Transverse colon (tissue), 4 donors: Measurements from ENCODE around the gene ATP13A4. TPM values are rescaled to one million over a fixed set of nuclear protein-coding genes. Genes with fewer than 3 reads are reported as not detected.
"Not testable (repeated sequence)": the region's sequence is repeated elsewhere in the genome, so short reads cannot be mapped to it uniquely, and the experiment has no call there.

Source experiments
- DNase-seq: peaks from one replicate; pipeline ENCODE4 v3.0.0-alpha.2; 2019
- H3K27ac ChIP-seq, 4 donors: fragments of 200-600 bp; sonication (generic); 2 replicates each; pipeline ENCODE4 v1.5.1; 2016 to 2018; ENCODE audit warnings: inconsistent platforms in 4 of 4
- H3K27me3 ChIP-seq: fragments of 200-600 bp; sonication (generic); 2 replicates; pipeline ENCODE4 v1.5.1; 2017; ENCODE audit warnings: inconsistent platforms
- H3K36me3 ChIP-seq, 4 donors: fragments of 200-600 bp; sonication (generic); 2 replicates each; pipeline ENCODE4 v1.5.1; 2017 to 2019; ENCODE audit warnings: inconsistent platforms in 4 of 4
- H3K4me1 ChIP-seq, 4 donors: fragments of 200-600 bp; sonication (generic); 2 replicates each; pipeline ENCODE4 v1.5.1; 2017 to 2020; ENCODE audit warnings: inconsistent platforms in 4 of 4
- H3K4me3 ChIP-seq, 4 donors: fragments of 200-600 bp; sonication (generic); 1 replicate in 1 of 4; 2 replicates in 3 of 4; pipeline versions ENCODE4 v1.5.1 to v1.6.1; 2017 to 2019; ENCODE audit warnings: inconsistent platforms in 4 of 4
- H3K9me3 ChIP-seq, 2 donors: fragments of 200-600 bp; sonication (generic); 2 replicates each; pipeline ENCODE4 v1.5.1; 2017 to 2019; ENCODE audit warnings: inconsistent platforms in 2 of 2
- CTCF ChIP-seq, 5 experiments: fragments of 200-600 bp in 3 of 5; fragments of 450-650 bp in 2 of 5; sonication (generic) in 3 of 5; IDR thresholded peaks; 1 replicate in 2 of 5; 2 replicates in 3 of 5; pipeline ENCODE4 v1.5.1; 2016 to 2017; ENCODE audit warnings: antibody characterized with exemption in 5 of 5, inconsistent platforms in 3 of 5, mild to moderate bottlenecking in 2 of 5, moderate library complexity in 1 of 5
- EP300 ChIP-seq: sonication (generic); formaldehyde crosslinking; IDR thresholded peaks from one replicate; pipeline ENCODE4 v1.6.1; 2017; ENCODE audit warnings: antibody characterized with exemption, low read depth
- POLR2A ChIP-seq: fragments of 450-650 bp; IDR thresholded peaks from one replicate; pipeline ENCODE4 v1.6.1; 2016; ENCODE audit warnings: antibody characterized with exemption, mild to moderate bottlenecking, moderate library complexity
- POLR2AphosphoS5 ChIP-seq, 3 donors: sonication (generic); formaldehyde crosslinking; IDR thresholded peaks; one replicate each; pipeline ENCODE4 v1.6.1; 2016; ENCODE audit warnings: antibody characterized with exemption in 3 of 3
- WGBS, 2 donors: methylation state at CpG; one replicate each; pipeline ENCODE4 v1.1.5; 2018; ENCODE audit warnings: low coverage in 1 of 2; 5-methylcytosine and 5-hydroxymethylcytosine counted together
- in situ Hi-C, 4 donors: fragments of 200-750 bp; cut with MboI; loops; one replicate each; pipeline versions ENCODE4 v1.15.0 to v1.15.1; 2017; ENCODE audit warnings: low sequenced_read_pairs in 3 of 4, low pct_ligation_motif_present in 1 of 4, low pct_unique_long_range_greater_than_20kb in 1 of 4
- intact Hi-C: fragments of 100-400 bp; cut with DNase I; formaldehyde crosslinking; loops from one replicate; pipeline ENCODE4 v1.15.1; 2023; ENCODE audit warnings: low total_unique reads
- total RNA-seq, 4 donors: library from RNA; depleted of rRNA; stranded (reverse); fragments of >200 nt; gene quantifications; one replicate each; pipeline ENCODE4 v1.1.0, GENCODE V29; 2016

The ATP13A4 gene
- total RNA-seq, 4 donors from 2014 or later, result 5.6 to 13.4 (median 6.9) TPM

DNA sequence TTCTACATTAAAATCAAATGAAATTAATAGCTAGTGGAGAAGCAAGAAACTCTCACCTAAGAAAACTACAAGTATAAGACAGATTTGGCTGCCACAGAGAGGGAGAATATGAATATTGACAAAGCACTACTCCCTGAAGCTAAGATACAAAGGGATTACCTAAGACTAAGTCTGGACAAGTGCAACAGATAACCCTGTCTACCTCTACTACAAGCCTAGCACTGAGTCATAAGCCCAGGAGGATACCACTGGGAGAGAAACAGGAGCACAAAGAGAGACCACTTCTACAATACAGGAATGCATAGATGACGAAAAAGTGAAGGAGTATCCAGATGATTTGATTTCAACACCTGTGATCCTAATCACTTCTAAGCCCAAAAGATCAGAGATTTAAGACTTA, 10.4 kb downstream of the ATP13A4 start:
- in situ Hi-C loops (no loop called here), intact Hi-C loops (no loop called here)
- Histone ChIP-seq H3K27ac (no peak overlapping the region), H3K4me3 (no peak overlapping the region), H3K9me3 (peaks cover 0 to 7% of the 10 kb centered on the region in 2 donors), H3K4me1 (no peaks in the 10 kb centered on the region), H3K36me3 (no peaks in the 10 kb centered on the region), H3K27me3 (no peaks in the 10 kb centered on the region)
- TF ChIP-seq POLR2A (no peak), EP300 (no peak)
- DNase-seq, result no peak
- WGBS, 2 donors, result 90 to 91% methylated on average over 1 of the region's 1 CpG

- TF ChIP-seq EP300, result no peak
- TF ChIP-seq POLR2AphosphoS5 (IDR thresholded peaks at IDR 0.05), result no peak
- no peak for TF ChIP-seq CTCF (IDR thresholded peaks at IDR 0.05)
- TF ChIP-seq POLR2A, result no peak
- Histone ChIP-seq H3K9me3 (no peaks in the 10 kb centered on the region), H3K27me3 (no peaks in the 10 kb centered on the region), H3K36me3 (no peaks in the 10 kb centered on the region), H3K4me1 (no peaks in the 10 kb centered on the region), H3K4me3 (no peak overlapping the region), H3K27ac (no peak overlapping the region)
- DNase-seq, result no peak
- intact Hi-C loops (no loop called here), in situ Hi-C loops (no loop called here)
- 83 to 85% methylated on average over 5 to 7 of the region's 7 CpGs for WGBS, 2 donors
These were observed 24.2 kb downstream of the ATP13A4 start for GRCh38 chr3:193530231-193531165.

GRCh38 chr3:193526085-193526484, 28.6 kb downstream of the ATP13A4 start:
- H3K27ac ChIP-seq, H3K4me3 ChIP-seq, H3K9me3 ChIP-seq, in situ Hi-C loops, intact Hi-C loops, H3K36me3 ChIP-seq, DNase-seq, H3K4me1 ChIP-seq, H3K27me3 ChIP-seq: not testable (repeated sequence)
- WGBS, 2 donors, result 78 to 85% methylated on average over 1 to 2 of the region's 2 CpGs

- Histone ChIP-seq H3K4me1 (no peaks in the 10 kb centered on the region), H3K27me3 (no peaks in the 10 kb centered on the region), H3K4me3 (no peak overlapping the region), H3K36me3 (no peaks in the 10 kb centered on the region), H3K27ac (no peak overlapping the region), H3K9me3 (no peaks in the 10 kb centered on the region)
- no peak for TF ChIP-seq CTCF (IDR thresholded peaks at IDR 0.05)
- no peak for TF ChIP-seq EP300
- TF ChIP-seq POLR2AphosphoS5 (IDR thresholded peaks at IDR 0.05), result no peak
- 66 to 100% methylated on average over 2 to 4 of the region's 4 CpGs for WGBS, 2 donors
- in situ Hi-C loops, result no loop called here
- intact Hi-C loops, result no loop called here
- DNase-seq, result no peak
These were observed 32.2 kb downstream of the ATP13A4 start for GRCh38 chr3:193522473-193522872.

DNA sequence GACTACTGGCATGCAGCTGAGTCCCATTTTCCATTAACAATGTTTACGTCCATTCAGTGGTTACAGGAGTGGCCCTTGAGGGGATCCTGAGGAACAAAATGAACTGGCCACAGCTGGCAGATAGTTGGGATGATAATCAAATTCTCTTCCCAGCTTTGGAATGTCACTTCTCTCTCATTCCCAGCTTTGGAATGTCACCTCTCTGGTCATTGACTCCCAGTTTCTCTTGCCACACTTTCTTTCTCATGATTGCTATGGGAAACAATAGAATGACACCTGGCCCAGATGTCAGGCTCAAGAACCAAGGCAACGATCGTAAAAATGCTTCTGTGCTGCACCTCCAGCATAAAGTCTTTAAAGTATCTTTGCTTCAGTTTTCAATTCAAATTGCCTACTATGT, 34.0 kb downstream of the ATP13A4 start:
- intact Hi-C loops, result no loop called here
- no peak overlapping the region for H3K27ac ChIP-seq
- no peaks in the 10 kb centered on the region for H3K27me3 ChIP-seq
- peaks cover 0 to 7% (median 0%) of the 10 kb centered on the region in 4 donors for H3K4me1 ChIP-seq
- H3K4me3 ChIP-seq, result no peak overlapping the region
- in situ Hi-C loops, result no loop called here
- H3K9me3 ChIP-seq, result no peaks in the 10 kb centered on the region
- no peaks in the 10 kb centered on the region for H3K36me3 ChIP-seq
- WGBS, 2 donors, result 55 to 73% methylated on average over 3 of the region's 3 CpGs
- no peak for DNase-seq
- TF ChIP-seq EP300, result no peak
- TF ChIP-seq CTCF (IDR thresholded peaks at IDR 0.05), result no peak
- no peak for TF ChIP-seq POLR2A
- no peak for TF ChIP-seq POLR2AphosphoS5 (IDR thresholded peaks at IDR 0.05)
